Measurements from ENCODE around the gene MMP17.

GRCh38 chr12:131779027-131779426 lies 49.2 kb upstream of the MMP17 start:
- TF ChIP-seq MAX (IDR thresholded peaks at IDR 0.05; ENCODE audit: low read depth, low read length), result no peak
- no peak for TF ChIP-seq ZNF274 (IDR thresholded peaks at IDR 0.05; ENCODE audit: insufficient read depth, insufficient read length)
- no peak for TF ChIP-seq SMARCA5 (IDR thresholded peaks at IDR 0.05)
- TF ChIP-seq, protein P1, sequence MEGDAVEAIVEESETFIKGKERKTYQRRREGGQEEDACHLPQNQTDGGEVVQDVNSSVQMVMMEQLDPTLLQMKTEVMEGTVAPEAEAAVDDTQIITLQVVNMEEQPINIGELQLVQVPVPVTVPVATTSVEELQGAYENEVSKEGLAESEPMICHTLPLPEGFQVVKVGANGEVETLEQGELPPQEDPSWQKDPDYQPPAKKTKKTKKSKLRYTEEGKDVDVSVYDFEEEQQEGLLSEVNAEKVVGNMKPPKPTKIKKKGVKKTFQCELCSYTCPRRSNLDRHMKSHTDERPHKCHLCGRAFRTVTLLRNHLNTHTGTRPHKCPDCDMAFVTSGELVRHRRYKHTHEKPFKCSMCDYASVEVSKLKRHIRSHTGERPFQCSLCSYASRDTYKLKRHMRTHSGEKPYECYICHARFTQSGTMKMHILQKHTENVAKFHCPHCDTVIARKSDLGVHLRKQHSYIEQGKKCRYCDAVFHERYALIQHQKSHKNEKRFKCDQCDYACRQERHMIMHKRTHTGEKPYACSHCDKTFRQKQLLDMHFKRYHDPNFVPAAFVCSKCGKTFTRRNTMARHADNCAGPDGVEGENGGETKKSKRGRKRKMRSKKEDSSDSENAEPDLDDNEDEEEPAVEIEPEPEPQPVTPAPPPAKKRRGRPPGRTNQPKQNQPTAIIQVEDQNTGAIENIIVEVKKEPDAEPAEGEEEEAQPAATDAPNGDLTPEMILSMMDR (IDR thresholded peaks at IDR 0.05 in 2 of 3, conservative IDR thresholded peaks at IDR 0.05 in 1 of 3; ENCODE audit: control insufficient read depth in 2 of 3, extremely low read depth in 1 of 3, insufficient read depth in 1 of 3, low read depth in 3 of 3, low read length in 3 of 3), result no peak
- no peak for TF ChIP-seq YY1 (IDR thresholded peaks at IDR 0.05; ENCODE audit: low read depth, low read length)
- no peak for TF ChIP-seq REST (IDR thresholded peaks at IDR 0.05; ENCODE audit: low read depth, low read length)
- no peak for TF ChIP-seq HDAC6 (IDR thresholded peaks at IDR 0.05; ENCODE audit: unreplicated experiment)
- TF ChIP-seq BHLHE40 (IDR thresholded peaks at IDR 0.05; ENCODE audit: borderline replicate concordance in 1 of 2, low read depth in 2 of 2, low read length in 1 of 2), result no peak
- TF ChIP-seq, protein P2, sequence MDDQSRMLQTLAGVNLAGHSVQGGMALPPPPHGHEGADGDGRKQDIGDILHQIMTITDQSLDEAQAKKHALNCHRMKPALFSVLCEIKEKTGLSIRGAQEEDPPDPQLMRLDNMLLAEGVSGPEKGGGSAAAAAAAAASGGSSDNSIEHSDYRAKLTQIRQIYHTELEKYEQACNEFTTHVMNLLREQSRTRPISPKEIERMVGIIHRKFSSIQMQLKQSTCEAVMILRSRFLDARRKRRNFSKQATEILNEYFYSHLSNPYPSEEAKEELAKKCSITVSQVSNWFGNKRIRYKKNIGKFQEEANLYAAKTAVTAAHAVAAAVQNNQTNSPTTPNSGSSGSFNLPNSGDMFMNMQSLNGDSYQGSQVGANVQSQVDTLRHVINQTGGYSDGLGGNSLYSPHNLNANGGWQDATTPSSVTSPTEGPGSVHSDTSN (IDR thresholded peaks at IDR 0.05; ENCODE audit: insufficient replicate concordance, low read depth, low read length), result no peak
- no peak for TF ChIP-seq EZH2 (IDR thresholded peaks at IDR 0.05; ENCODE audit: borderline replicate concordance, control insufficient read depth, low read depth, low read length)
- TF ChIP-seq, protein P3, sequence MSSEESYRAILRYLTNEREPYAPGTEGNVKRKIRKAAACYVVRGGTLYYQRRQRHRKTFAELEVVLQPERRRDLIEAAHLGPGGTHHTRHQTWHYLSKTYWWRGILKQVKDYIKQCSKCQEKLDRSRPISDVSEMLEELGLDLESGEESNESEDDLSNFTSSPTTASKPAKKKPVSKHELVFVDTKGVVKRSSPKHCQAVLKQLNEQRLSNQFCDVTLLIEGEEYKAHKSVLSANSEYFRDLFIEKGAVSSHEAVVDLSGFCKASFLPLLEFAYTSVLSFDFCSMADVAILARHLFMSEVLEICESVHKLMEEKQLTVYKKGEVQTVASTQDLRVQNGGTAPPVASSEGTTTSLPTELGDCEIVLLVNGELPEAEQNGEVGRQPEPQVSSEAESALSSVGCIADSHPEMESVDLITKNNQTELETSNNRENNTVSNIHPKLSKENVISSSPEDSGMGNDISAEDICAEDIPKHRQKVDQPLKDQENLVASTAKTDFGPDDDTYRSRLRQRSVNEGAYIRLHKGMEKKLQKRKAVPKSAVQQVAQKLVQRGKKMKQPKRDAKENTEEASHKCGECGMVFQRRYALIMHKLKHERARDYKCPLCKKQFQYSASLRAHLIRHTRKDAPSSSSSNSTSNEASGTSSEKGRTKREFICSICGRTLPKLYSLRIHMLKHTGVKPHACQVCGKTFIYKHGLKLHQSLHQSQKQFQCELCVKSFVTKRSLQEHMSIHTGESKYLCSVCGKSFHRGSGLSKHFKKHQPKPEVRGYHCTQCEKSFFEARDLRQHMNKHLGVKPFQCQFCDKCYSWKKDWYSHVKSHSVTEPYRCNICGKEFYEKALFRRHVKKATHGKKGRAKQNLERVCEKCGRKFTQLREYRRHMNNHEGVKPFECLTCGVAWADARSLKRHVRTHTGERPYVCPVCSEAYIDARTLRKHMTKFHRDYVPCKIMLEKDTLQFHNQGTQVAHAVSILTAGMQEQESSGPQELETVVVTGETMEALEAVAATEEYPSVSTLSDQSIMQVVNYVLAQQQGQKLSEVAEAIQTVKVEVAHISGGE (CRISPR knock-in tag; IDR thresholded peaks at IDR 0.05), result no peak
- TF ChIP-seq DPF2 (IDR thresholded peaks at IDR 0.05), result no peak
- TF ChIP-seq POLR2AphosphoS5 (IDR thresholded peaks at IDR 0.05; ENCODE audit: low read length), result no peak

Data from GM12878 (cell line).